ENCODE measurements around the gene HMGXB3.

The HMGXB3 gene

DNA sequence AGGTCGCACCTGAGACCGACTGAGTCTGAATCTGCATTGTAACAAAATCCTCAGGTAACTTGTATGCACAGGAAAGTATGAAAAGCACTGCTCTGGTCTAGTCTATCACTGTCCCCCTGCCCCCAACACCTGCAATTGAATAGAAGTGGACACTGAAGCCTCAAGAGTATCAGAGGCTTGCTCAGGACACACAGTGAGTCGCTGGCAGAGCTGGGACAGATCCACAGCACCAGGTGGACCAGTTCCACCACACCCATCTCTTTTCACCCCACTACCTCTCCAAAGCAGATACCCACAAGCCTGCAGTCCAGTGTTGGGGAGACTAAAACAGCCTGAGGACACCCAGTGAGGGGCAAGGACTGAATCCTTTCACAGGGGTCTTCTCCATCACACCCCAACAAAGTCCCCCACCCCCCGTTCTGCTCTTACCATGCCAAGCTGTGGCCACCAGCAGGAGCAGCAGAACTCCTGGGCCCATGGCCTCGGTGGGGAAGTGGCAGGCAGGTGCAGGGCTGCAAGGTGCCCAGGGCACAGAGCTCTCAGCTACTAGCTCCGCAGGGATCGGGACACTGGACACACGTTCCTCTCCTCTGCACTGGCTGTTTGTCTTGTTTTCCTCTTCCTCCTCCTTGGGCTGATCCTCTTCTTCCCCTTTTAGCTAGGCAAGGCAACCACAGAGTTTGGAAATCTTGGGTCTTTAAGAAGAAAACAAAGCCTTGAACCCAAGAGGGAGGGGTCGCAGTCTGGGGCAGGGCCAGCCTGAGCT is 85.6 kb downstream of the HMGXB3 start, which contains the start of gene CSF1R:
Gene CSF1R, minus strand, starts transcription at position 605 of the 766 bp plus-strand sequence. Its CDS starts 127 bp downstream, at position 478.
- DNase-seq (ENCODE audit: low read depth in 1 of 2, low spot score in 1 of 2), result peak in 1 of 2 experiments; percentile 79
- Histone ChIP-seq H3K27me3 (ENCODE audit: insufficient read depth, poor library complexity, severe bottlenecking) (no peaks in the 10 kb centered on the region), H3K4me3 (replicated peaks; ENCODE audit: insufficient read depth, low read length) (peak within 1 kb of the TSS; percentile 38), H3K27ac (replicated peaks) (no peak within 1 kb of the TSS)
- no peak for TF ChIP-seq REST (IDR thresholded peaks at IDR 0.05; ENCODE audit: insufficient replicate concordance, low read depth)
- no peak for TF ChIP-seq POLR2AphosphoS5 (IDR thresholded peaks at IDR 0.05; ENCODE audit: low read depth)
- TF ChIP-seq SPI1 (IDR thresholded peaks at IDR 0.05; ENCODE audit: borderline replicate concordance, low read depth), result peak; percentile 78; the same call in 1 of the 2 replicates

GRCh38 chr5:150092159-150092787 is 91.7 kb downstream of the HMGXB3 start:
- no peak for DNase-seq (ENCODE audit: low read depth in 1 of 2, low spot score in 1 of 2)
- H3K27ac ChIP-seq (replicated peaks), result no peak overlapping the region
- H3K4me3 ChIP-seq (replicated peaks; ENCODE audit: insufficient read depth, low read length), result no peak overlapping the region
- TF ChIP-seq CTCF (IDR thresholded peaks at IDR 0.05; ENCODE audit: insufficient read depth, low read length) (no peak), REST (IDR thresholded peaks at IDR 0.05; ENCODE audit: insufficient replicate concordance, low read depth) (no peak), POLR2AphosphoS5 (IDR thresholded peaks at IDR 0.05; ENCODE audit: low read depth) (no peak), SPI1 (IDR thresholded peaks at IDR 0.05; ENCODE audit: borderline replicate concordance, low read depth) (no peak), GABPA (IDR thresholded peaks at IDR 0.05; ENCODE audit: low read depth) (no peak)
- no peaks in the 10 kb centered on the region for H3K27me3 ChIP-seq (ENCODE audit: insufficient read depth, poor library complexity, severe bottlenecking)

GRCh38 chr5:150097152-150097551 is 96.6 kb downstream of the HMGXB3 start:
- no peak for TF ChIP-seq REST (IDR thresholded peaks at IDR 0.05; ENCODE audit: insufficient replicate concordance, low read depth)
- no peak for TF ChIP-seq POLR2AphosphoS5 (IDR thresholded peaks at IDR 0.05; ENCODE audit: low read depth)
- no peak for TF ChIP-seq CTCF (IDR thresholded peaks at IDR 0.05; ENCODE audit: insufficient read depth, low read length)
- TF ChIP-seq SPI1 (IDR thresholded peaks at IDR 0.05; ENCODE audit: borderline replicate concordance, low read depth), result no peak
- no peak for TF ChIP-seq GABPA (IDR thresholded peaks at IDR 0.05; ENCODE audit: low read depth)
- Histone ChIP-seq H3K27me3 (ENCODE audit: insufficient read depth, poor library complexity, severe bottlenecking) (no peaks in the 10 kb centered on the region), H3K27ac (replicated peaks) (no peak overlapping the region), H3K4me3 (replicated peaks; ENCODE audit: insufficient read depth, low read length) (no peak overlapping the region)
- no peak for DNase-seq (ENCODE audit: low read depth in 1 of 2, low spot score in 1 of 2)

Measured in HL-60 (cell line).